Measurements from ENCODE around the gene ZNF425. TPM values are rescaled to one million over a fixed set of nuclear protein-coding genes. Genes with fewer than 3 reads are reported as not detected.

Gene ZNF425
- total RNA-seq, 2 experiments from 2014 or later: 0.22 to 0.29 TPM

DNA sequence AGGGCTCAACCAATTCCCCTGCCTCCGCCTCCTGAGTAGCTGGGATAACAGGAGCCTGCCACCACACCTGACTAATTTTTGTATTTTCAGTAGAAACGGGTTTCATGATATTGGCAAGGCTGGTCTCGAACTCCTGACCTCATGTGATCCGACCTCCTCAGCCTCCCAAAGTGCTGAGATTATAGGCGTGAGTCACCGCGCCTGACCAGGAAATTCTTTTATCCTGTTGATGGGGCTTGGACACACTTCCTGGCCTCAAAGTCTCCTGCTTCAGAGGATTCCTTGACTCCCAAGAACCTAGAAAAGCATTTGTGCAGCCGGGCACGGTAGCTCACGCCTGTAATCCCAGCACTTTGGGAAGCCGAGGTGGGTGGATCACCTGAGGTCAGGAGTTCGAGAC, 16.2 kb downstream of the ZNF425 start:
- H3K36me3 Mint-ChIP-seq (ENCODE audit: low read depth): no peaks in the 10 kb centered on the region
- H3K9me3 Mint-ChIP-seq: no peaks in the 10 kb centered on the region
- intact Hi-C loops (cut with micrococcal nuclease): no loop called here
- ChIA-PET POLR2A (no interaction called here), CTCF (no interaction called here)
- no peaks in the 10 kb centered on the region for H3K4me1 Mint-ChIP-seq (ENCODE audit: low read depth)
- no peak for ATAC-seq
- H3K4me3 Mint-ChIP-seq: no peak overlapping the region
- TF ChIP-seq, protein P1, sequence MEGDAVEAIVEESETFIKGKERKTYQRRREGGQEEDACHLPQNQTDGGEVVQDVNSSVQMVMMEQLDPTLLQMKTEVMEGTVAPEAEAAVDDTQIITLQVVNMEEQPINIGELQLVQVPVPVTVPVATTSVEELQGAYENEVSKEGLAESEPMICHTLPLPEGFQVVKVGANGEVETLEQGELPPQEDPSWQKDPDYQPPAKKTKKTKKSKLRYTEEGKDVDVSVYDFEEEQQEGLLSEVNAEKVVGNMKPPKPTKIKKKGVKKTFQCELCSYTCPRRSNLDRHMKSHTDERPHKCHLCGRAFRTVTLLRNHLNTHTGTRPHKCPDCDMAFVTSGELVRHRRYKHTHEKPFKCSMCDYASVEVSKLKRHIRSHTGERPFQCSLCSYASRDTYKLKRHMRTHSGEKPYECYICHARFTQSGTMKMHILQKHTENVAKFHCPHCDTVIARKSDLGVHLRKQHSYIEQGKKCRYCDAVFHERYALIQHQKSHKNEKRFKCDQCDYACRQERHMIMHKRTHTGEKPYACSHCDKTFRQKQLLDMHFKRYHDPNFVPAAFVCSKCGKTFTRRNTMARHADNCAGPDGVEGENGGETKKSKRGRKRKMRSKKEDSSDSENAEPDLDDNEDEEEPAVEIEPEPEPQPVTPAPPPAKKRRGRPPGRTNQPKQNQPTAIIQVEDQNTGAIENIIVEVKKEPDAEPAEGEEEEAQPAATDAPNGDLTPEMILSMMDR (IDR thresholded peaks at IDR 0.05): no peak
- no peaks in the 10 kb centered on the region for H3K27me3 Mint-ChIP-seq
- H3K27ac Mint-ChIP-seq: no peak overlapping the region
- DNase-seq: no peak

DNA sequence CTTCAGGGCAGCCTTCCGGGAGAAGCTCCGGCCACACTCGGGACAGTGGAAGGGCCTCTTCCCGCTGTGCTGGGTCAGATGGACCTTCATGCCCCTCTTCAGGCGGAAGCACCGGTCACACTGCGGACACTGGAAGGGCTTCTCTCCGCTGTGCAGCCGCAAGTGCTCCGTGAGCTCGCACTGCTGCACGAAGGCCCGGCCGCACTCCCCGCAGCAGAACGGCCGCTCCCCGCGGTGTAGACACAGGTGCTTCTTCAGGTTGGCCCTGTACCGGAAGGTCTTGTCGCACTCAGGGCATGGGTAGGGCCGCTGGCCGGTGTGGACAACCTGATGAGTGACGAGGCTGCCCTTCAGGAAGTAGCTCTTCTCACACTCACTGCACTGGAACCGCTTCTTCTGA, 21.4 kb downstream of the ZNF425 start:
- POLR2A ChIA-PET: no interaction called here
- CTCF ChIA-PET: interaction anchor here (1.7 kb wide), 1 partner anchor 39 kb away, joined by 5 read pairs; no protein-coding TSS in a partner anchor
- ATAC-seq: no peak

DNA sequence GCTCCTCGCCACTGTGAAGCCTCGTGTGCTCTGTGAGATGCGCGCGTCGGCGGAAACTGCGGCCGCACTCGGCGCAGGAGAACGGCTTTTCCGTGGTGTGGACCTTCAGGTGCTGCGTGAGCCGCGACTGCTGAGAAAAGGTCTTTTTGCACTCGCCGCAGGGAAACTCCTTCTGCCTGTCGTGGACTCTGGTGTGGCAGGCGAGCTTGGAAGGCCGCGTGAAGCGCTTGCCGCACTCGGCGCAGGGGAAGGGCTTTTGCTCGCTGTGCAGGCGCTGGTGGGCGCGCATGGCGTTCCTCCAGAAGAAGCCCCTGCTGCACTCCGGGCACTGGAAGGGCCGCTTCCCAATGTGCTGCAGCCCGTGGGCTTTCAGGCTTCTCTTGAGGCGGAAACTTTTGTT, 21.9 kb downstream of the ZNF425 start:
- Mint-ChIP-seq H3K4me3 (no peak overlapping the region), H3K27me3 (no peaks in the 10 kb centered on the region), H3K9me3 (no peaks in the 10 kb centered on the region), H3K4me1 (ENCODE audit: low read depth) (no peaks in the 10 kb centered on the region), H3K36me3 (ENCODE audit: low read depth) (no peaks in the 10 kb centered on the region), H3K27ac (no peak overlapping the region)
- DNase-seq (no peak), ATAC-seq (no peak)
- ChIA-PET POLR2A (no interaction called here), CTCF (interaction anchor here (1.1 to 1.7 kb wide), 2 partner anchors 22 to 39 kb away, joined by 3 to 5 read pairs; partner anchors contain the start of gene ZNF425)
- TF ChIP-seq, protein P1 (IDR thresholded peaks at IDR 0.05): no peak
- intact Hi-C loops (cut with micrococcal nuclease): no loop called here

More for the DNA sequence above, 21.4 kb downstream of the ZNF425 start:
- H3K36me3 Mint-ChIP-seq (ENCODE audit: low read depth): no peaks in the 10 kb centered on the region
- TF ChIP-seq, protein P1 (IDR thresholded peaks at IDR 0.05): no peak
- no peak for DNase-seq
- intact Hi-C loops (cut with micrococcal nuclease): no loop called here
- no peak overlapping the region for H3K27ac Mint-ChIP-seq
- no peak overlapping the region for H3K4me3 Mint-ChIP-seq
- no peaks in the 10 kb centered on the region for H3K9me3 Mint-ChIP-seq
- H3K4me1 Mint-ChIP-seq (ENCODE audit: low read depth): no peaks in the 10 kb centered on the region
- H3K27me3 Mint-ChIP-seq: no peaks in the 10 kb centered on the region

DNA sequence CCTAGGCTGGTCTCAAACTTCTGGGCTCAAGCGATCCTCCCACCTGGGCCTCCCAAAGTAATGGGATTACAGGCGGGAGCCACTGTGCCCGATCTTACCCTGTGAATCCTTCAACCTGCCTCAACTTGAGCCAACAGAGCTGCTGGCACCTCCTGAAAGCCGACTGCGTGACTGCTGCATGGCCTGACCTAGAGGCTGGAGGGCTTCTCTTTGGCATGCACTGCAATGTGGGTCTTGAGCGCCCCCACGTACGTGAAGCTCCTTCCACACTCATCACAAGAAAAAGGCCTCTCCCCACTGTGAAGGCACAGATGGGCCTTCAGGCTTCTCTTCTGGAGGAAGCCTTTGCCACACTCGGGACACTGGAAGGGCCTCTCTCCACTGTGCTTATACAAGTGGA, 22.7 kb downstream of the ZNF425 start:
- no peaks in the 10 kb centered on the region for H3K36me3 Mint-ChIP-seq (ENCODE audit: low read depth)
- no peak overlapping the region for H3K27ac Mint-ChIP-seq
- intact Hi-C loops (cut with micrococcal nuclease): no loop called here
- ATAC-seq: no peak
- TF ChIP-seq, protein P1 (IDR thresholded peaks at IDR 0.05): no peak
- no peak overlapping the region for H3K4me3 Mint-ChIP-seq
- ChIA-PET CTCF (interaction anchor here (1.1 kb wide), 1 partner anchor 23 kb away, joined by 3 read pairs; the partner anchor contains the start of gene ZNF425), POLR2A (no interaction called here)
- DNase-seq: no peak
- H3K9me3 Mint-ChIP-seq: no peaks in the 10 kb centered on the region
- H3K4me1 Mint-ChIP-seq (ENCODE audit: low read depth): no peaks in the 10 kb centered on the region
- H3K27me3 Mint-ChIP-seq: no peaks in the 10 kb centered on the region

DNA sequence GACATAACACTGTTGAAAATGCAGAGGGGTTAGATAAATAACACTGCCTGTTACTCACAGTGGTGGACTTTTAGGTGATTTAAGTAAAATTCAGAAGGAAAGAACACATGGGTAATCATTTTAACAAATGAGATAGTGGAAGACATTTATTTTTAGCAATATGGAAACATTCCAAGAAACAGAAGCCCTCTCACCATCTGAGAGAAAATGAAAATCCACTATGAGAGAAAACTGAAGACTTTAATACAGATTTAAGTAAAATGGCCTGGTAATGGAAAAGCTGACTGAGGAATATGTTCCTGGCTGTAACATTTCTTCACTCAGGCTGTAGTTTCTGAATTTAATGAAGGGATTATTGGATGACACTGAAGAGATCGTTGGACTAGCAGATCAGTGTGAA, 23.5 kb downstream of the ZNF425 start:
- Mint-ChIP-seq H3K9me3 (no peaks in the 10 kb centered on the region), H3K4me3 (no peak overlapping the region), H3K27me3 (no peaks in the 10 kb centered on the region), H3K36me3 (ENCODE audit: low read depth) (no peaks in the 10 kb centered on the region), H3K27ac (no peak overlapping the region), H3K4me1 (ENCODE audit: low read depth) (no peaks in the 10 kb centered on the region)
- ATAC-seq (no peak), DNase-seq (no peak)
- ChIA-PET POLR2A (no interaction called here), CTCF (no interaction called here)
- intact Hi-C loops (cut with micrococcal nuclease): no loop called here
- TF ChIP-seq, protein P1 (IDR thresholded peaks at IDR 0.05): no peak
